HG03439 (cell line): Measurements from ENCODE around the gene RBM12.

ENCODE experiments used
- ATAC-seq: cut with Tn5 transposase; IDR thresholded peaks from one replicate; pipeline ENCODE4 v1.9.1; 2021; ENCODE audit warnings: mild to moderate bottlenecking, moderate library complexity; ENCODE audit not compliant: unreplicated experiment

RBM12 gene

GRCh38 chr20:35600993-35601973 is 63.4 kb downstream of the RBM12 start:
- ATAC-seq: no peak

DNA sequence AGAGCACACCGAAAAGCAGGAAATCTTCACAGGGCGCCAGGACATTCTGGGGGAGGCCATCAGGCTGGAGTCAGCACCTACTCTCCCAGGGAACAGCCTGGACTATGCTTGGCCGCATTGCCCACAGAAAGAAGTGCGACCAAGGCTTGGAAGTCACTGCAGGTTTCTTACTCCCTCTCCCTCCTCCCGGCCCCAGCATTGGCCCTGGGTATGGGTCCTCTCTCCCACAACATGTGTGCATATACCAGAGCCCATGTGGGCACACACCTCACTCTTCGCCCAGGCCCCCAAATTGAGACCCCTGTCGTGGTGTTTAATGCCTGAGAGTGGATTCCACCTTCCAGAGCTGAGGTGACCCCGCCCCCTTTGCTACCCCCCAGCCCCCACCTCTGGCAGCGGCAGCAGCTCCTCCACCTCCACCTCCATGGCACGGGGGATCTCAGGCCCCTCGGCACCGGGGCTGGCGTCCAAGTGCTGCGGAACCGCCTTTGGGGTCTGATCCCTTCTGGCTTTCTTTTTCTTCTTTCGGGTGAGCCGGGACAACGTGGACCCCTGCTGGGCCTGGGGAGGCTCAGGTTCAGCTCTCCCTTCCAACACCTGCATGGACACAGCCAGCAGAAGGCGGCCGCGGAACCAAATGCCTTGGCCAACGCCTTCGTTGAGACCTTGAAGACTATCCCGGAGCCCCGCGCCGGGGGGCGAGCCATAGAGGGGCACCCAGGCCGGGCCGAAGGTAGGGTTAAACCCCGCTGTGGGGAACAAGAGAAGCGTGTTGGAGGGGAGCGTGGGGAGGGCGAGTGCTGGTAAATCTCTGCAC is 64.3 kb downstream of the RBM12 start:
- no peak for ATAC-seq

DNA sequence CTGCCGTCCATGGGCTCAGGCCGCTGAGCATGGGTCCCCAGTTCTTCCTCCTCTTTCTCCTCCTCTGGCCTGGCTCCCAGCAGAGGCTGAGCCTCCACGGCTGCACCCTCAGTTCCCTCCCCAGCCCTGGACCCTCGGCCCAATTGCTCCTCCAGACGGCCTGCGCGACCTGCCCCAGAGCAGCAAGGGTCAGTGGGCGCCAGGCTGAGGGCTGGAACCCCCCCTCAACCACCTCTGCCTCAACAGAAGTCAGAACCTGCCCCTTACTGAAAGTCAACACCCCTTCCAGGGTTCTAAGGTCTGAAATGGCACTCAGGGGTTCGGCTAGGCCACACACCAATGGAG is 65.0 kb downstream of the RBM12 start:
- ATAC-seq: no peak
